H1 (cell line): Measurements from ENCODE around the gene NETO2. TPM values are rescaled to one million over a fixed set of nuclear protein-coding genes. Genes with fewer than 3 reads are reported as not detected.

ENCODE experiments used
- CTCF ChIA-PET: fragments of 300-600 bp; sonication (Branson Sonifier 250); formaldehyde crosslinking; loops from one replicate; lab custom pipeline; 2021; ENCODE audit not compliant: partially characterized antibody; lab: Charles Lee
- POLR2A ChIA-PET: fragments of 300-600 bp; sonication (Branson Sonifier 250); formaldehyde crosslinking; loops from one replicate; lab custom pipeline; 2021; ENCODE audit warnings: inconsistent platforms; ENCODE audit not compliant: partially characterized antibody; lab: Charles Lee
- DNase-seq, 2 experiments: peaks; one replicate each; pipeline versions ENCODE4 v3.0.0 to v3.0.0-alpha.2; 2010 to 2022; ENCODE audit warnings: low spot score in 2 of 2, low read depth in 1 of 2, mixed read lengths in 1 of 2
- FAIRE-seq: peaks from 2 replicates; lab custom pipeline; 2011; peaks lifted over from hg19 to GRCh38; lab: Jason Lieb, UNC
- H2AFZ ChIP-seq: 2 replicates; pipeline ENCODE4 v1.8.1; 2012; ENCODE audit warnings: low read length, inconsistent platforms
- H2AK5ac ChIP-seq: 2 replicates; pipeline ENCODE4 v1.6.1; 2013; ENCODE audit warnings: low read depth, low read length
- H2BK120ac ChIP-seq: replicated peaks from 2 replicates; pipeline ENCODE3; 2013; ENCODE audit warnings: low read depth, low read length, inconsistent platforms
- H2BK12ac ChIP-seq: 2 replicates; pipeline ENCODE4 v1.6.1; 2013; ENCODE audit warnings: low read depth, low read length
- H2BK15ac ChIP-seq: 2 replicates; pipeline ENCODE4 v1.6.1; 2013; ENCODE audit warnings: low read length
- H2BK20ac ChIP-seq: 2 replicates; pipeline ENCODE4 v1.6.1; 2013; ENCODE audit warnings: low read length
- H2BK5ac ChIP-seq: 2 replicates; pipeline ENCODE4 v1.6.1; 2013; ENCODE audit warnings: low read depth, low read length
- H3K14ac ChIP-seq: 2 replicates; pipeline ENCODE4 v1.6.1; 2013; ENCODE audit warnings: inconsistent platforms; ENCODE audit not compliant: insufficient read length
- H3K18ac ChIP-seq: 2 replicates; pipeline ENCODE4 v1.6.1; 2013; ENCODE audit warnings: low read length; ENCODE audit errors: extremely low read depth
- H3K23ac ChIP-seq: 2 replicates; pipeline ENCODE4 v1.6.1; 2013; ENCODE audit warnings: inconsistent platforms; ENCODE audit not compliant: insufficient read length
- H3K23me2 ChIP-seq: 2 replicates; pipeline ENCODE4 v1.6.1; 2013; ENCODE audit warnings: low read depth, low read length
- H3K27ac ChIP-seq: 2 replicates; pipeline ENCODE4 v1.6.1; 2011; ENCODE audit warnings: low read depth, low read length, inconsistent platforms
- H3K27me3 ChIP-seq, 4 experiments: replicated peaks in 1 of 4; 1 replicate in 1 of 4; 2 replicates in 3 of 4; pipeline versions ENCODE4 v1.6.1 to v1.8.1; 2011 to 2013; ENCODE audit warnings: low read length in 3 of 4, mild to moderate bottlenecking in 3 of 4, inconsistent platforms in 2 of 4, mixed read lengths in 2 of 4, moderate library complexity in 1 of 4; ENCODE audit not compliant: control insufficient read depth in 3 of 4, insufficient read depth in 3 of 4; ENCODE audit errors: extremely low read depth in 1 of 4
- H3K36me3 ChIP-seq, 4 experiments: 2 replicates each; pipeline versions ENCODE4 v1.6.1 to v1.8.1; 2011 to 2013; ENCODE audit warnings: mild to moderate bottlenecking in 4 of 4, low read length in 3 of 4, moderate library complexity in 2 of 4, control low read depth in 1 of 4, inconsistent platforms in 1 of 4; ENCODE audit not compliant: insufficient read depth in 4 of 4, control insufficient read depth in 2 of 4
- H3K4ac ChIP-seq: replicated peaks from 2 replicates; pipeline ENCODE3; 2013; ENCODE audit warnings: low read length, low read depth, mixed read lengths, inconsistent platforms; ENCODE audit not compliant: insufficient read length
- H3K4me1 ChIP-seq, 4 experiments: replicated peaks in 1 of 4; 1 replicate in 1 of 4; 2 replicates in 3 of 4; pipeline versions ENCODE4 v1.6.1 to v1.8.1; 2011 to 2013; ENCODE audit warnings: low read length in 3 of 4, inconsistent platforms in 2 of 4, mixed read lengths in 1 of 4; ENCODE audit not compliant: insufficient read depth in 4 of 4, control insufficient read depth in 3 of 4
- H3K4me2 ChIP-seq, 2 experiments: 2 replicates each; pipeline versions ENCODE4 v1.6.1 to v1.8.1; 2011 to 2013; ENCODE audit warnings: low read depth in 2 of 2, low read length in 2 of 2, control low read depth in 1 of 2, inconsistent platforms in 1 of 2, mild to moderate bottlenecking in 1 of 2; ENCODE audit not compliant: insufficient read depth in 1 of 2
- H3K4me3 ChIP-seq, 4 experiments: fragments of 200-600, 300-600 bp in 1 of 4; sonication (generic), shearing (Covaris generic), sonication (Bioruptor Twin) in 1 of 4; 2 replicates each; pipeline versions ENCODE4 v1.5.1 to v1.8.1; 2011 to 2016; ENCODE audit warnings: low read length in 4 of 4, low read depth in 3 of 4, control low read depth in 2 of 4, inconsistent platforms in 2 of 4, mild to moderate bottlenecking in 2 of 4, mixed read lengths in 1 of 4, moderate library complexity in 1 of 4; ENCODE audit not compliant: insufficient read depth in 2 of 4; ENCODE audit errors: extremely low read depth in 1 of 4
- H3K56ac ChIP-seq: replicated peaks from 2 replicates; pipeline ENCODE3; 2013; ENCODE audit warnings: low read depth, mild to moderate bottlenecking, mixed read lengths, low read length, inconsistent platforms; ENCODE audit not compliant: insufficient read length
- H3K79me1 ChIP-seq: 2 replicates; pipeline ENCODE4 v1.6.1; 2013; ENCODE audit warnings: low read depth, low read length, control low read depth
- H3K79me2 ChIP-seq, 2 experiments: 2 replicates each; pipeline versions ENCODE4 v1.6.1 to v1.8.1; 2012 to 2013; ENCODE audit warnings: low read length in 2 of 2, mild to moderate bottlenecking in 2 of 2, inconsistent platforms in 1 of 2; ENCODE audit not compliant: insufficient read depth in 2 of 2, control insufficient read depth in 1 of 2
- H3K9ac ChIP-seq, 4 experiments: replicated peaks in 1 of 4; 1 replicate in 1 of 4; 2 replicates in 3 of 4; pipeline versions ENCODE4 v1.6.1 to v1.8.1; 2011 to 2013; ENCODE audit warnings: low read depth in 3 of 4, low read length in 3 of 4, control low read depth in 2 of 4, mild to moderate bottlenecking in 2 of 4, moderate library complexity in 2 of 4, inconsistent platforms in 1 of 4; ENCODE audit errors: extremely low read depth in 1 of 4
- H3K9me3 ChIP-seq, 2 experiments: 2 replicates each; pipeline versions ENCODE4 v1.6.1 to v1.8.1; 2012 to 2013; ENCODE audit warnings: mild to moderate bottlenecking in 2 of 2, moderate library complexity in 2 of 2, control low read depth in 1 of 2, inconsistent platforms in 1 of 2, low read depth in 1 of 2, low read length in 1 of 2, mixed read lengths in 1 of 2; ENCODE audit not compliant: insufficient read depth in 2 of 2
- H4K20me1 ChIP-seq, 2 experiments: replicated peaks in 1 of 2; 2 replicates each; pipeline versions ENCODE3 to v1.8.1; 2011 to 2013; ENCODE audit warnings: inconsistent platforms in 2 of 2, low read length in 2 of 2, mild to moderate bottlenecking in 1 of 2; ENCODE audit not compliant: insufficient read depth in 2 of 2, control insufficient read depth in 1 of 2
- H4K5ac ChIP-seq: 2 replicates; pipeline ENCODE4 v1.6.1; 2013; ENCODE audit warnings: low read length, low read depth, mixed read lengths, inconsistent platforms; ENCODE audit not compliant: insufficient read length
- H4K8ac ChIP-seq: 2 replicates; pipeline ENCODE4 v1.8.0; 2013; ENCODE audit warnings: mild to moderate bottlenecking, moderate library complexity, low read length, inconsistent platforms; ENCODE audit not compliant: insufficient read depth; ENCODE audit errors: extremely low read depth
- H4K91ac ChIP-seq: replicated peaks from 2 replicates; pipeline ENCODE3; 2013; ENCODE audit warnings: low read length, mixed read lengths, inconsistent platforms; ENCODE audit not compliant: insufficient read length
- BRCA1 ChIP-seq: IDR thresholded peaks from 2 replicates; pipeline ENCODE4 v1.6.1; 2012; ENCODE audit warnings: low read depth, low read length, improper control_type of control experiment
- JUN ChIP-seq: IDR thresholded peaks from 2 replicates; pipeline ENCODE4 v1.6.1; 2011; ENCODE audit warnings: low read depth, mild to moderate bottlenecking, improper control_type of control experiment, low read length
- KDM4A ChIP-seq: IDR thresholded peaks from one replicate; pipeline ENCODE4 v1.7.1; 2012; ENCODE audit warnings: low read depth, mild to moderate bottlenecking, moderate library complexity, low read length, inconsistent platforms; ENCODE audit not compliant: severe bottlenecking
- MAFK ChIP-seq: IDR thresholded peaks from 2 replicates; pipeline ENCODE4 v1.6.1; 2012; ENCODE audit warnings: low read depth, mild to moderate bottlenecking, improper control_type of control experiment, low read length
- NANOG ChIP-seq: IDR thresholded peaks from 2 replicates; pipeline ENCODE4 v1.6.1; 2011; ENCODE audit warnings: low read length, low read depth, mild to moderate bottlenecking, inconsistent platforms; ENCODE audit not compliant: insufficient read depth, poor library complexity, severe bottlenecking
- NRF1 ChIP-seq: IDR thresholded peaks from 2 replicates; pipeline ENCODE4 v1.6.1; 2011; ENCODE audit warnings: mild to moderate bottlenecking, low read depth, low read length, improper control_type of control experiment
- RAD21 ChIP-seq, 2 experiments: IDR thresholded peaks in 1 of 2; conservative IDR thresholded peaks in 1 of 2; 2 replicates each; pipeline ENCODE4 v1.6.1; 2011; ENCODE audit warnings: low read depth in 2 of 2, low read length in 2 of 2, improper control_type of control experiment in 1 of 2, inconsistent platforms in 1 of 2, mild to moderate bottlenecking in 1 of 2, moderate library complexity in 1 of 2
- RBBP5 ChIP-seq: IDR thresholded peaks from 2 replicates; pipeline ENCODE4 v1.7.1; 2012; ENCODE audit warnings: low read depth, mild to moderate bottlenecking, inconsistent platforms, low read length, moderate library complexity, borderline replicate concordance
- SIN3A ChIP-seq, 2 experiments: IDR thresholded peaks in 1 of 2; conservative IDR thresholded peaks in 1 of 2; 2 replicates each; pipeline ENCODE4 v1.6.1; 2011 to 2012; ENCODE audit warnings: low read length in 2 of 2, improper control_type of control experiment in 1 of 2, low read depth in 1 of 2, mild to moderate bottlenecking in 1 of 2
- SIX5 ChIP-seq: IDR thresholded peaks from 2 replicates; pipeline ENCODE4 v1.6.1; 2011; ENCODE audit warnings: mild to moderate bottlenecking, low read depth, low read length
- WGBS, 2 experiments: shearing (Covaris generic) in 1 of 2; methylation state at CpG; one replicate each; pipeline versions ENCODE4 v1.1.6 to v1.1.7; 2013 to 2015; ENCODE audit warnings: low lambda C conversion rate in 2 of 2, mixed read lengths in 2 of 2, inconsistent platforms in 1 of 2, low coverage in 1 of 2, missing lambda C conversion rate in 1 of 2; ENCODE audit not compliant: insufficient replicate concordance in 2 of 2, insufficient coverage in 1 of 2, insufficient read length in 1 of 2; ENCODE audit errors: extremely low coverage in 1 of 2, missing lambda C conversion rate in 1 of 2; 5-methylcytosine and 5-hydroxymethylcytosine counted together
- polyA plus RNA-seq, 7 experiments: library from polyadenylated mRNA; depleted of rRNA in 3 of 7; stranded (reverse) in 5 of 7; unstranded in 2 of 7; fragments of >200 nt in 5 of 7; fragments of 200-250 nt in 2 of 7; gene quantifications; 1 replicate in 5 of 7; 2 replicates in 1 of 7; 4 replicates in 1 of 7; pipeline versions ENCODE4 v1.2.1 to v1.2.3, GENCODE V29; 2011 to 2013; ENCODE audit warnings: missing spikeins in 2 of 7, mixed read lengths in 2 of 7
- total RNA-seq: library from RNA; stranded (reverse); fragmentation: NEBNext Ultra II Directional; extraction: Animal tissue kit (Norgen Biotek cat#: 25700); gene quantifications from 2 replicates; pipeline ENCODE4 v1.2.1, GENCODE V29; 2021

Gene NETO2
- total and polyA plus RNA-seq, 2 of the 8 experiments (the other 6 are each of a cell fraction or from before 2014, with no cell fraction given) = 9.4 to 12.5 TPM

DNA sequence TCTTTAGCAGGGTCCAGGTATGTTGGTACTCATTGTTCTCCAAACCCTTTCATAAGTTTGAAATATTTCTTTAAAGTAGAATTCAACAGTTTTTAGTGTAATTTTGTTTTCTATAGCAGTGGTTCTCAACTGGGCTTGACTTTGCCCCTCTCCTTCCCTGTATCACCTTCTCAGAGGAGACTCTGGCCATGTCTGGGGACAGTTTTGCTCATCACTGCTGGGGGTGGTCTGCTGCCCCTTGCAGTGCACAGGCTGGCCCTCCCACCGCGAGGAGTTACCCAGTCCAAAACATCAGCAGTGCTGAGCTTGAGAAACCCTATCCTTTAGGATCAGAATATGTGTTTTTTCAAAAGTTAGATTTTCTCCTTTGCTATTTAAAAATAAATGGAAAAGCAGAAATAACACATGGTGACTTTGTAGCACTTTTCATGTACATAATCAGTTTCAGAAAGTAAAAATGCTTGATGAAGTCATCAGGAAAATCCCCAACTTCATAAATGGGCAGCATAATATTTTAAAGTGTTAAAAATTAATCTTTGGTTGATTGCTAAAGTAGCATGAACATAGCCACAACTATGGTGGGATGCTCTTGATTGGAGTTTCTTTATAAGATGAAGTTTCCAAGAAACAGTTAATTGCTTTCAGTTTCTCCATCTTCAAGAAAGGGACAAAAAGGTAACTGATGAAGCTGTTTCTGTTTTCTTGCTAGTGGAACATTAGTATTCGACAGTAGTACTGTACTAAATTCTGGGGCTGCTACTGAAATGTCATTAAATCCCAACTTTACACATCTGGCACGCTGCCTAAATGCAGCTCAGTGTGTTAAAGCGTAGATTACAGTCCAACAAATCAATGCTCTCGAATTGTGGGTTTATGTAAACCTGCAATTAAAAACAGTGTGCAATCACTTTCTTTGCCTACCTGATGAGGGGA, 70.3 kb downstream of the NETO2 start:
- no peak overlapping the region for H2BK120ac ChIP-seq
- TF ChIP-seq RBBP5 (no peak), KDM4A (no peak), NANOG (no peak), JUN (no peak), SIX5 (no peak), RAD21 (IDR thresholded peaks at IDR 0.05 in 1 of 2, conservative IDR thresholded peaks at IDR 0.05 in 1 of 2; ENCODE audit: low read depth in 2 of 2, low read length in 2 of 2) (no peak), SIN3A (conservative IDR thresholded peaks at IDR 0.05 in 1 of 2, IDR thresholded peaks at IDR 0.05 in 1 of 2; ENCODE audit: low read depth in 1 of 2, low read length in 2 of 2) (no peak), BRCA1 (no peak), NRF1 (no peak), MAFK (no peak)
- TF ChIP-seq, all 59 proteins: peak for 0
- Histone ChIP-seq H2BK5ac (no peak overlapping the region), H2BK12ac (no peak overlapping the region), H3K4me3 (no peak overlapping the region), H4K8ac (no peak overlapping the region), H3K4ac (no peak overlapping the region), H3K14ac (no peak overlapping the region), H2AFZ (no peak overlapping the region), H3K23me2 (no peaks in the 10 kb centered on the region), H3K56ac (no peak overlapping the region), H4K20me1 (no peaks in the 10 kb centered on the region), H4K5ac (no peak overlapping the region), H3K27me3 (no peaks in the 10 kb centered on the region), H4K91ac (no peak overlapping the region), H3K18ac (no peak overlapping the region), H2AK5ac (no peak overlapping the region), H3K4me1 (peaks cover 0 to 3% (median 0%) of the 10 kb centered on the region in 4 experiments; a peak in 2 of 7 replicates), H3K9me3 (no peaks in the 10 kb centered on the region), H3K4me2 (no peak overlapping the region), H2BK20ac (no peak overlapping the region), H3K79me1 (no peaks in the 10 kb centered on the region), H2BK15ac (no peak overlapping the region), H3K36me3 (no peaks in the 10 kb centered on the region), H3K23ac (no peak overlapping the region), H3K27ac (no peak overlapping the region), H3K79me2 (no peaks in the 10 kb centered on the region), H3K9ac (no peak overlapping the region)
- ChIA-PET POLR2A (no interaction called here), CTCF (interaction anchor here (1.4 to 1.5 kb wide), 3 partner anchors 13 to 1091 kb away, joined by 3 to 5 read pairs (median 4); no protein-coding TSS in a partner anchor)
- peak; percentile 58 for FAIRE-seq
- DNase-seq = no peak
- 86% methylated on average over 6 of the region's 6 CpGs; no CpG with 5 or more reads in 1 of the 2 experiments for WGBS, 2 experiments
